Neural progenitor cell (in vitro differentiated cells): ENCODE data around the gene DEFB118.

ENCODE experiments used
- CTCF ChIP-seq: fragments of 200-600 bp; sonication (generic); IDR thresholded peaks from 2 replicates; pipeline ENCODE4 v1.5.1; 2017; ENCODE audit warnings: antibody characterized with exemption, mild to moderate bottlenecking
- EZH2 ChIP-seq: fragments of 200-600 bp; sonication (generic); IDR thresholded peaks from 2 replicates; pipeline ENCODE4 v1.6.1; 2017; ENCODE audit warnings: antibody characterized with exemption, mild to moderate bottlenecking, moderate library complexity
- EZH2phosphoT487 ChIP-seq: fragments of 200-600 bp; sonication (generic); IDR thresholded peaks from 2 replicates; pipeline ENCODE4 v1.6.1; 2017; ENCODE audit warnings: antibody characterized with exemption

- no peak for TF ChIP-seq CTCF
- TF ChIP-seq EZH2phosphoT487 = no peak
- TF ChIP-seq EZH2 = no peak
Measured at GRCh38 chr20:31355981-31356380, 12.4 kb upstream of the DEFB118 start.
